GM12873 (cell line): ENCODE measurements around the gene BTBD17.

Source experiments
- TF ChIP-seq, protein P1 (sequence below): IDR thresholded peaks from 2 replicates; pipeline ENCODE4 v1.5.1; 2012; ENCODE audit warnings: low read depth, mild to moderate bottlenecking, moderate library complexity, low read length, control low read depth; ENCODE audit not compliant: insufficient read depth; ENCODE audit errors: missing control alignments

Gene BTBD17

GRCh38 chr17:74385201-74385600 is 23.5 kb upstream of the BTBD17 start:
- TF ChIP-seq, protein P1, sequence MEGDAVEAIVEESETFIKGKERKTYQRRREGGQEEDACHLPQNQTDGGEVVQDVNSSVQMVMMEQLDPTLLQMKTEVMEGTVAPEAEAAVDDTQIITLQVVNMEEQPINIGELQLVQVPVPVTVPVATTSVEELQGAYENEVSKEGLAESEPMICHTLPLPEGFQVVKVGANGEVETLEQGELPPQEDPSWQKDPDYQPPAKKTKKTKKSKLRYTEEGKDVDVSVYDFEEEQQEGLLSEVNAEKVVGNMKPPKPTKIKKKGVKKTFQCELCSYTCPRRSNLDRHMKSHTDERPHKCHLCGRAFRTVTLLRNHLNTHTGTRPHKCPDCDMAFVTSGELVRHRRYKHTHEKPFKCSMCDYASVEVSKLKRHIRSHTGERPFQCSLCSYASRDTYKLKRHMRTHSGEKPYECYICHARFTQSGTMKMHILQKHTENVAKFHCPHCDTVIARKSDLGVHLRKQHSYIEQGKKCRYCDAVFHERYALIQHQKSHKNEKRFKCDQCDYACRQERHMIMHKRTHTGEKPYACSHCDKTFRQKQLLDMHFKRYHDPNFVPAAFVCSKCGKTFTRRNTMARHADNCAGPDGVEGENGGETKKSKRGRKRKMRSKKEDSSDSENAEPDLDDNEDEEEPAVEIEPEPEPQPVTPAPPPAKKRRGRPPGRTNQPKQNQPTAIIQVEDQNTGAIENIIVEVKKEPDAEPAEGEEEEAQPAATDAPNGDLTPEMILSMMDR = no peak

DNA sequence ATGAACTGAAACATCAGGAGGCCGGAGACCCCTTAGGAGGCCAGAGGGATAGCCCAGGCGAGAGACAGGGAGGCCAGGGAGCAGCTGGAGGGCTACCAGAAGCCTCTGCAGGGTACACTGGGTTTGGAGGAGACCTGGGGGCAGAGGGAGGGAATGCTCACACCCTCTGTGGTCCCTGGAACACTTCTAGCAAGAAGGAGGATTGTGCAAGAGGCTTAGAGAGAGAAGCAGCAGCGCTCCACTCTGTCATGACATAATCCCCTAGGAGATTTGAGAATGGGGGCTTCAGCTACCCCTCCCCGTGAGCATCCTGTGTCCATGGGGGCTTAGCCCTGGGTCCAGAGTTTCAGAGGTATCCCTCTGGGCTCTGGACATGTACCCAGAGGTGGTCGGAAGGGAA is 21.5 kb upstream of the BTBD17 start:
- TF ChIP-seq, protein P1 = no peak

- TF ChIP-seq, protein P1 = no peak
Measured at GRCh38 chr17:74380959-74381808, 19.5 kb upstream of the BTBD17 start.

DNA sequence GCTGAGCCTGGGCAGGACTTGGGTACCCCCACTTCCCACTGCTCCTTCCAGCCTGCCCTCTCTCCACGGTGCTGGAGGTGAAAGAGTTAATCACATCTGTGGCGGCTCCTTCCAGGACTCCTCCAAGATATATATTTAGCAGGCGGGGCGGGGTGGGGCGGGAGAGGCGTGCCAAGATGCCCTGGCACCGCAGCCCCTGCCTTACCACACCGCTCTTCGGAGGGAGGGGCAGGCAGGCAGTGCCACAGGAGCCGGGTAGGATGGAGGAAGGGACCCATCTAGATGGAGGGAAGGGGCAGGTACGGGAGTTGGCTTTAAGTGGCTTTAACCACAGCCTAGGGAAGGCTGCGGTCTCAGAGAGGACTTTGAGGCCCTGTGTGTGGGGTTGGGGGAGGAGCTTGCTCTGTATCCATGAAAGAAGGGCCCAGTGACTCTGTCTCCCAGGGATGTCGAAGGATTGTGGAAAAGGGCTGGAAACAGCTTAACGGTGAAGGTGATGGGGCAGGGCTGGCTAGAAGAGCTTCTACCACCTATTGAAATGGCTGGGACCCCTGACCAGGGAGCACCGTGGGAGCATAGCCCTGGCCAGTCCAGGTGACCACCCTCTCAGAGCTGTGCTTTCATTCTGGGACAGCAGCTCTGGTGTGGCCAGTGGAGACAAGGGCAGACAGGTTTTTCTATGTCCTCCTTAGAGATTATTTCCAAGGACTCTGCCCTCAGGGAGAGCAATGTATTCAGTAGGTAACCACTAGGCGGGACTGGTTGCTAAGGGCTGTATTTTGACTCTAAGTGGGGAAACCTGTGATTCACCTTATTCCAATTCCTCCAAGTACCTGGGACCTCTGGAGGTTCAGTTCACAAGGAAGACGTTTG is 18.7 kb upstream of the BTBD17 start:
- TF ChIP-seq, protein P1 = no peak

DNA sequence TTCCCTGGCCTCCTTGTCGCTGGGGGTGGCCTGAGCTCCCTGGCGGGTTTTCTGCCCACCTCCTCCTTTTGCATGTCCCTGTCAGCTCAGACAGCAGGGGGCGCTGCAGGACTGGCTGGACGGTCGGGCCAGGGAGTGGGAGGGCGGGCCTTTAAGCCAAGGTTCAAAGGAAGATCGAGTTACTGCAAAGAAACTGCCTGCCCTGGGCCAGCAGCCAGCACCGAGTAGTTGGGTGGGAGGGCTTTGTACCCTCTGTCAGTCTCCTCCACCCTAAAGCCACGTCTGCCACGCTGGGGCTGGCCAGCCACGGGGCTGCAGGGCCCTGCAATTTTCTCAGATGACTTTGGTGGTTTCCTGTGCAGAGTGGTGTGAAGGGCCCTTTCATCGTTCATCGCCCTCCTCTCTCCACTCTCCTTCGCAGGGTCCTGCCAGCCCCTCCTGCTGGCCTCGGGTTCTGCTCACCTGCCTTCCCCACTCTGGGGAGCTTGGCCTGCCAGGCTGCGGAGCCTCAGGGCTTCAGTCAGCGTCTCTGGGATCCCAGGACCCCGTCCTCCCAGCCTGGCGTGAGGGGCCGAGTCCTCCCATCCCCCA is 17.9 kb upstream of the BTBD17 start:
- TF ChIP-seq, protein P1 = peak; percentile 91

GRCh38 chr17:74374858-74375257 is 13.2 kb upstream of the BTBD17 start:
- TF ChIP-seq, protein P1 = no peak
